Neural cell (in vitro differentiated cells): ENCODE data around the gene XK. TPM values are rescaled to one million over a fixed set of nuclear protein-coding genes. Genes with fewer than 3 reads are reported as not detected.

ENCODE experiments used
- H2AFZ ChIP-seq: fragments of 200-600, 300-800 bp; sonication (generic), shearing (Covaris generic); 2 replicates; pipeline ENCODE4 v1.6.0; 2014; ENCODE audit warnings: low read depth, mild to moderate bottlenecking, antibody characterized with exemption, low read length, moderate library complexity
- H3F3A ChIP-seq: fragments of 200-600 bp; shearing (Covaris generic); 2 replicates; pipeline ENCODE4 v1.6.1; 2016; ENCODE audit warnings: mild to moderate bottlenecking, moderate library complexity, mixed read lengths, antibody characterized with exemption, low read length; ENCODE audit not compliant: insufficient read depth, poor library complexity, severe bottlenecking
- H3K27ac ChIP-seq: fragments of 200-600, 300-800 bp; sonication (generic), shearing (Covaris generic); 2 replicates; pipeline ENCODE4 v1.5.1; 2014; ENCODE audit warnings: mild to moderate bottlenecking, low read length, moderate library complexity
- H3K27me3 ChIP-seq: fragments of 300-800, 200-600 bp; sonication (generic), shearing (Covaris generic); 2 replicates; pipeline ENCODE4 v1.6.0; 2014; ENCODE audit warnings: mild to moderate bottlenecking, low read depth, low read length, moderate library complexity; ENCODE audit not compliant: insufficient read depth
- H3K36me3 ChIP-seq: fragments of 300-800, 200-600 bp; sonication (generic), shearing (Covaris generic); 2 replicates; pipeline ENCODE4 v1.5.1; 2014; ENCODE audit warnings: mild to moderate bottlenecking, antibody characterized with exemption, low read length, moderate library complexity; ENCODE audit not compliant: insufficient read depth
- H3K4me2 ChIP-seq: fragments of 300-800, 200-600 bp; sonication (generic), shearing (Covaris generic); 2 replicates; pipeline ENCODE4 v1.6.0; 2014; ENCODE audit warnings: mild to moderate bottlenecking, low read length
- H3K4me3 ChIP-seq: fragments of 300-800, 200-600 bp; sonication (generic), shearing (Covaris generic); 2 replicates; pipeline ENCODE4 v1.5.1; 2014; ENCODE audit warnings: mild to moderate bottlenecking, low read length, moderate library complexity
- H3K79me2 ChIP-seq: fragments of 200-600 bp; shearing (Covaris generic); replicated peaks from 2 replicates; pipeline ENCODE4 v1.6.0; 2014; ENCODE audit warnings: mild to moderate bottlenecking, low read length, moderate library complexity; ENCODE audit not compliant: insufficient read depth
- H3K9ac ChIP-seq: fragments of 300-800, 200-600 bp; sonication (generic), shearing (Covaris generic); 2 replicates; pipeline ENCODE4 v1.6.1; 2016; ENCODE audit warnings: mild to moderate bottlenecking, low read length, mixed read lengths
- H3K9me2 ChIP-seq: fragments of 200-600 bp; shearing (Covaris generic); 2 replicates; pipeline ENCODE4 v1.6.1; 2016; ENCODE audit warnings: mild to moderate bottlenecking, low read length, mixed read lengths; ENCODE audit not compliant: insufficient read depth
- H3K9me3 ChIP-seq: fragments of 200-600, 300-800 bp; sonication (generic), shearing (Covaris generic); 2 replicates; pipeline ENCODE4 v1.6.1; 2016; ENCODE audit warnings: mild to moderate bottlenecking, mixed run types, low read length, moderate library complexity, mixed read lengths
- H4K20me1 ChIP-seq: fragments of 200-600 bp; shearing (Covaris generic); 2 replicates; pipeline ENCODE4 v1.6.1; 2016; ENCODE audit warnings: mild to moderate bottlenecking, mixed run types; ENCODE audit not compliant: insufficient read depth
- EZH2 ChIP-seq: fragments of 200-600, 300-800 bp; shearing (Covaris generic), sonication (generic); IDR thresholded peaks from 2 replicates; pipeline ENCODE4 v1.6.1; 2014; ENCODE audit warnings: antibody characterized with exemption, low read length, borderline replicate concordance, mild to moderate bottlenecking; ENCODE audit not compliant: insufficient read depth, poor library complexity, severe bottlenecking
- MXI1 ChIP-seq: fragments of 450-650 bp; conservative IDR thresholded peaks from 2 replicates; pipeline ENCODE4 v1.6.1; 2014; ENCODE audit warnings: antibody characterized with exemption, mild to moderate bottlenecking; ENCODE audit not compliant: poor library complexity, severe bottlenecking
- POLR2AphosphoS5 ChIP-seq: IDR thresholded peaks from 2 replicates; pipeline ENCODE4 v1.6.1; 2012
- RAD21 ChIP-seq: fragments of 450-650 bp; conservative IDR thresholded peaks from 2 replicates; pipeline ENCODE4 v1.6.1; 2014; ENCODE audit warnings: antibody characterized with exemption, mild to moderate bottlenecking, moderate library complexity
- REST ChIP-seq: IDR thresholded peaks from 2 replicates; pipeline ENCODE4 v1.6.1; 2012; ENCODE audit warnings: borderline replicate concordance
- SMC3 ChIP-seq: fragments of 450-650 bp; conservative IDR thresholded peaks from 2 replicates; pipeline ENCODE4 v1.6.1; 2014; ENCODE audit warnings: antibody characterized with exemption, mild to moderate bottlenecking, moderate library complexity; ENCODE audit not compliant: poor library complexity
- TAF1 ChIP-seq: IDR thresholded peaks from 2 replicates; pipeline ENCODE4 v1.6.1; 2012; ENCODE audit warnings: low read depth
- polyA plus RNA-seq: library from polyadenylated mRNA; depleted of rRNA; stranded (reverse); fragments of >200 nt; gene quantifications from 2 replicates; pipeline ENCODE4 v1.2.3, GENCODE V29; 2014
- TF ChIP-seq, protein P1 (sequence below): fragments of 450-650 bp; IDR thresholded peaks from 2 replicates; pipeline ENCODE4 v1.5.1; 2014; ENCODE audit warnings: antibody characterized with exemption, mild to moderate bottlenecking, moderate library complexity; ENCODE audit not compliant: poor library complexity, severe bottlenecking

Gene XK
- polyA plus RNA-seq, 1 donor from 2014 or later: 1.8 TPM

GRCh38 chrX:37753384-37753783 lies 67.8 kb downstream of the XK start:
- Histone ChIP-seq H3K9ac (no peak overlapping the region), H3K36me3 (no peaks in the 10 kb centered on the region)
- TF ChIP-seq, protein P1, sequence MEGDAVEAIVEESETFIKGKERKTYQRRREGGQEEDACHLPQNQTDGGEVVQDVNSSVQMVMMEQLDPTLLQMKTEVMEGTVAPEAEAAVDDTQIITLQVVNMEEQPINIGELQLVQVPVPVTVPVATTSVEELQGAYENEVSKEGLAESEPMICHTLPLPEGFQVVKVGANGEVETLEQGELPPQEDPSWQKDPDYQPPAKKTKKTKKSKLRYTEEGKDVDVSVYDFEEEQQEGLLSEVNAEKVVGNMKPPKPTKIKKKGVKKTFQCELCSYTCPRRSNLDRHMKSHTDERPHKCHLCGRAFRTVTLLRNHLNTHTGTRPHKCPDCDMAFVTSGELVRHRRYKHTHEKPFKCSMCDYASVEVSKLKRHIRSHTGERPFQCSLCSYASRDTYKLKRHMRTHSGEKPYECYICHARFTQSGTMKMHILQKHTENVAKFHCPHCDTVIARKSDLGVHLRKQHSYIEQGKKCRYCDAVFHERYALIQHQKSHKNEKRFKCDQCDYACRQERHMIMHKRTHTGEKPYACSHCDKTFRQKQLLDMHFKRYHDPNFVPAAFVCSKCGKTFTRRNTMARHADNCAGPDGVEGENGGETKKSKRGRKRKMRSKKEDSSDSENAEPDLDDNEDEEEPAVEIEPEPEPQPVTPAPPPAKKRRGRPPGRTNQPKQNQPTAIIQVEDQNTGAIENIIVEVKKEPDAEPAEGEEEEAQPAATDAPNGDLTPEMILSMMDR: no peak
- TF ChIP-seq SMC3 (no peak), REST (no peak), POLR2AphosphoS5 (no peak), EZH2 (no peak), TAF1 (no peak), RAD21 (no peak), MXI1 (no peak)

GRCh38 chrX:37754516-37754915 lies 68.9 kb downstream of the XK start:
- H3K9ac ChIP-seq: no peak overlapping the region
- no peaks in the 10 kb centered on the region for H3K27me3 ChIP-seq
- H3K4me3 ChIP-seq: no peak overlapping the region
- no peaks in the 10 kb centered on the region for H3F3A ChIP-seq
- no peaks in the 10 kb centered on the region for H3K79me2 ChIP-seq
- TF ChIP-seq REST (no peak), EZH2 (no peak)
- H3K9me3 ChIP-seq: no peaks in the 10 kb centered on the region
- no peak overlapping the region for H3K4me2 ChIP-seq
- H3K27ac ChIP-seq: no peak overlapping the region
- H3K9me2 ChIP-seq: no peaks in the 10 kb centered on the region
- no peaks in the 10 kb centered on the region for H4K20me1 ChIP-seq
- H3K36me3 ChIP-seq: no peaks in the 10 kb centered on the region
- H2AFZ ChIP-seq: no peak overlapping the region

More at GRCh38 chrX:37753384-37753783, 67.8 kb downstream of the XK start:
- Histone ChIP-seq H3K27ac (no peak overlapping the region), H3K9me2 (no peaks in the 10 kb centered on the region), H3K4me2 (no peak overlapping the region), H3K4me3 (no peak overlapping the region), H4K20me1 (no peaks in the 10 kb centered on the region), H3F3A (no peaks in the 10 kb centered on the region), H3K27me3 (no peaks in the 10 kb centered on the region), H2AFZ (no peak overlapping the region), H3K79me2 (no peaks in the 10 kb centered on the region), H3K9me3 (no peaks in the 10 kb centered on the region)
